GM18907 (cell line): Measurements from ENCODE around the gene FMN1.

Source experiments
- ATAC-seq: cut with Tn5 transposase; IDR thresholded peaks from one replicate; pipeline ENCODE4 v1.9.1; 2021; ENCODE audit warnings: mild to moderate bottlenecking, moderate library complexity; ENCODE audit not compliant: unreplicated experiment

FMN1 gene

DNA sequence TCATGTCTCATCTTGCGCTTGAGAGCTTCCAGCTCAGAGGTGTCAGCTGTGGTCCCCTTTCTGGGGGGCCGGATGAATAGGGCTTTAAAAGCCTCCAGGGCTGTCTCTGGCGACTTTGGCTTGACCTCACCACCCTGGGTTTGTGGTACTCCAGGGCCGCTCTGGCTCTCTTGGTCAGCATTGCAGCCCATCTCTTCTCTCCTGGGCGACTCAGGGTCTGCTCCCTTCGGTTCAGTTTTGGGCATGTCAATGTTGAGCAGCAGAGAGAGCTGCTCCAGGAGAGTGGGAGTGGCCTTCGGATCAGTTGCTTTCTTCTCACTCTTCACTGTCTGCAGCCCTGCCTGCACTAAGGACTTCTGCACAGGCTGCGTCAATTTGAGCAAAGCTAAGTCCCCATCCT lies 127.9 kb downstream of the FMN1 start:
- ATAC-seq: no peak

DNA sequence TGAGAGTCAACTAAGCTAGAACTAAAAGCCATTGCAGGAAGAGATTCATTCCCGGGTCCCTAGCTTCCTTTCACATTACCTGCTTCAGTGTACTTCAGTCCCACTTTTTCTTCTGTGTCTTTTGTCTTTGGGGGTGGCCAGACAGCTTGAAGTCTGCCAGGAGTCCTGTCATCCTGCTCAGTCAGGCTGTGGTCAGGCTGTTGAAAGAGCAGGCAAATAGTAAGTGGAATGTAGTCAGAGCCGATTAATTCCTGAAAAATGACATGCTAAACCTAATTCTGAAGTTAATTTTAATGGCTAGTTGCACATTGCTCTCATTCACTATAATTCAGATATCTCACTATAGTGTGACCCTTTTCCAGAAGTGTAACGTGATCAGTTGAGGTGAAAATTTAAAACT lies 129.6 kb downstream of the FMN1 start:
- no peak for ATAC-seq

DNA sequence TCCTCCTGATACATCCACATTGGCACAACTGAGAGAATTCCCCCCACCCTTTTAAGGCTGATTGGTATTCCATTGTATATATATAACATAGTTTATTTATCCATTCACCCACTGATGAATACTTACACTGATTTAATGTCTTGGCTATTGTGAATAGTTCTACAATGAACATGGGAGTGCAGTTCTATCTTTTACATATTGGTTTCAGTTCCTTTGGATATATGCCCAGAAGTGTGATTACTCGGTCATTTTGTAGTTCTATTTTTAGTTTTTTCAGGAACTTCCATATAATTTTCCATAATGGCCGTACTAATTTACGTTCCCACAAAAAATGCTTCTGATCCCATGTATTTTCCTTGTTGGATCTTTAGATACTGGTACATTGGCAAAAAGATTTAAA lies 135.3 kb downstream of the FMN1 start:
- no peak for ATAC-seq

DNA sequence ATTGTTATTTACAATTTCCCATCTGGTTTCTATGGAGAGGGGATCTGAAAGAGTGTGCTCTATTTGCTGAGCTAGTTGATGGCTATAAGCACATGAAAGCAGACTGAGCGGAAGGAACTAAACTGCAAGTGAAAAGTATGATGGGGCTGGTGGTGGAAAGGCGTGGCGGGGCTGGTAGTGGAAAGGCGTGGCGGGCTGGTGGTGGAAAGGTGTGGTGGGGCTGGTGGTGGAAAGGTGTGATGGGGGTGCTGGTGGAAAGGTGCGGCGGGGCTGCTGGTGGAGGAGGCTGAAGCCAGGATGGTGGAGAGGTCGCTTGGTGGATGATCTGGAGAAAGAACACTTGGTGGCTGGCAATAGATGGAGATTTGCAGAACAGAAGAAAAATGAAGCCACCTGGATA lies 136.7 kb downstream of the FMN1 start:
- no peak for ATAC-seq

DNA sequence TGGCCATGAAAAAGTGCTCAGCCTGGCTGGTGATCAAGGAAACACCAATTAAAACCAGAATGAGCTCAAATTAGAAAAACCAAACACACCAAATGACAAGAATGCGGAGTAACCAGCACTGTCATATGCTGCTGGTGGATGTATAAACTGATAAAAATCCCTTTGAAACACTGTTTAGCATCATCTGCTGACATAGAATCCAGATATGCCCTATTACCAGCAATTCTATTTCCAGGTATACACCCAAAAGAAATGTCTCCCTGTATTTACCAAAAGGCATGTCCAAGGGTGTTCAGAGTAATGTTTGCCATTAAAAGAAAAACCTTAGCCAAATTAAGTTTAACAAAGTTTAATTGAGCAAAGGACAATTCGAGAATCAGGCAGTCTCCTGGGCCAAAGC lies 138.6 kb downstream of the FMN1 start:
- no peak for ATAC-seq

DNA sequence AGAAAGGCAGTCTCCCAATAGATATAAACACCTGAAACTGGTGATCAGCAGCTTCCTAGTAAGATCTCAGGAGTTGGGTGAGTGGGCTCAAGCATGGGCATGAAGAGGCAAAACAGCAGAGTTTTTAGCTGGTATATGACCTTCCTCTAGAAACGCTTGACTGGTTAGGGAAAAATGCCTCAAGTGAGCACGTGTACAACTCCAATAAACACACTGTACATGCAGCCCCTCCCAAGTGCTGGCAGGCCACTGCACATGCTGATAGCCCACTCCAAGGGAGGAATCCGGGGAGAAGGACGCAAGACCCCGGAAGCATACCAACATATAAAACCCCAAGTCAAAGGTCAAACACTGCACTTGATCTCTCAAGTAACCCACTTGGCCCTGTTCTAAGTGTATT lies 143.0 kb downstream of the FMN1 start:
- ATAC-seq: no peak

DNA sequence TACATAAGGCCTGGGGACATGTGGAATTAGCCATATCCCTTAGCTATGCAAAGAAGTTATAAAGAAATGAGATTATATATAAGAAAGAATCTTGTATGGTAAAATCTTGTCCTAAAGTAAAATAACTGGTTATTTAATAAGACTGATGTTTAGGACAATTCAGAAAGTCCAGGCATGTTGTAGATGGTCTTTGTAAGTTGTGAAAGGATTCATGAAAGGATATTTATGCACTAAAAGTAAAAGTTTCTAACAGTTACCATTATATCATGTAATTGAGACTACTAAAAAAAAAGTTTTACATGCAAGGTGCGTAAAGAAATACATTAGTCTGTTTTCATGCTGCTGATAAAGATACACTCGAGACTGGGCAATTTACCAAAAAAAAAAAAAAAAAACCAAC lies 146.3 kb downstream of the FMN1 start:
- ATAC-seq: no peak

DNA sequence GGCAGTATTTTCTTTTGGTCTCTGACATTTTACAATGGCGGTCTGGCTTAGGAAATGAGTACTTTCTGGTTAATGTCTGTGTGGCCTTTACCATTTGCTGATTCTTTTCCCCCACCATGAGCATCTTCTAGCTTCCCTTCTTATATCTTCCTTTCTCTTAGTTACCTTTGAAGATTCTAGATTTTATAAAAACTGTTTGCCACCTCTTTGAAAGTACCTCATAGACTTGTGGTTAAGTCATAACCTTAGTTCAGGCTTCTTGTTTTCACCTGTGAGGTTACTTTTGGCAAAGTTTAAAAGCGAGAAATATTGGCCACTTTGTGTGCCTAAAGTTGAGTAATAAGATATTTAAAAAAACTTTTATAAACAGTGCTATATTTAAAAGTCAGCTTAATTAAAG lies 147.4 kb downstream of the FMN1 start:
- no peak for ATAC-seq

DNA sequence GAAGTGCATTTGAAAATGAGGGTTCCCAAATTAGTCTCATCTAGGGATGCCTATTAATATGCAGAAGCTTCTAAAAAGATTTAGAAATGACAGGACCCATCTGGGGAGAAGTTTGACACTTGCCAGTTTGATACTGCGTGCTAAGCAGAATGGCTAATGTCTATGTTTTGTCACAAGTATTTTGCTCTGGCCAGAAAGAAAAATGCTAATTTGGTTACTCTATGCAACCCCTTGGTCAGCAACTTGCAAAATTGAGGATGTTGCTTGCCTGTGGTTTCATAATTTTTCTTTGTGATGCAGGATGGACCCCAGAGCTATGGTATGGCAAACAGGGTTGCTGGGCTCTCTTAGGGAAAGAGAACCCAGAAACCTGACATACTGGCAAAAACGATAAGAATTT lies 148.2 kb downstream of the FMN1 start:
- no peak for ATAC-seq

DNA sequence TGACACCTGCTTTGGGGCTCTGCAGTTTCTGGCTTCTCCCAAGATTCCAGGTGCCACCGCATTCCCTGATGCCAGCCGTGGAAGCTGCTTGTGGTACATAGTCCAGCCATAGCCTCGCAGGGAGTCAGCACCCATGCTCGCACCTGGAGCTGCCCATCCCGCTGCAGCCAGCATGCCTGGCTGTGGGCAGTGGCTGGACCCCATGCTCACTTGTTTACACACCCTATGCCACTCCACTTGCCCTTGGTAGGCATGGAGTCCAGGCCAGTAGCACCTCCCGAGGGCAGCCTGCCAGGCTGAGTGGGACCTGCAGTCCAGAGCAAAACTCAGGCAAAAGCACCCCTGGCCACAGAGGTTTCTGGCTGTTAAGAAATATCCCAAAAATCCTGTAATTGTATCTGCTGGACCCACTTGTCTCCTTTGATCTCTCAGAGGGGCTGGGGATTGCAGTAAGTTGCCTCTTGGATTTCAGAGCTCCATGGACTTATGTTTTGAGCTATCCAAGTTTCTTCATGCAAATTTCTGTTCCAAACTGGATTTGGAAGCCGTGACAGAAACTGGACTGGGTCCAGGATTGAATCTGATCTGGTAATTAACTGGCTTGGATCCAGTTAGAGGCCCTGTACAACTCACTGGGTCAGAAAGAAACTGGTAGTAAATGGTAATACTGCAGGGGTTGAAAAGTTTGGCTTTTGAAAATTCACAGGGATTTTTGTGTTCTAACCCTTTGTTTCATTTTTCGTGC lies 149.3 kb downstream of the FMN1 start:
- no peak for ATAC-seq

DNA sequence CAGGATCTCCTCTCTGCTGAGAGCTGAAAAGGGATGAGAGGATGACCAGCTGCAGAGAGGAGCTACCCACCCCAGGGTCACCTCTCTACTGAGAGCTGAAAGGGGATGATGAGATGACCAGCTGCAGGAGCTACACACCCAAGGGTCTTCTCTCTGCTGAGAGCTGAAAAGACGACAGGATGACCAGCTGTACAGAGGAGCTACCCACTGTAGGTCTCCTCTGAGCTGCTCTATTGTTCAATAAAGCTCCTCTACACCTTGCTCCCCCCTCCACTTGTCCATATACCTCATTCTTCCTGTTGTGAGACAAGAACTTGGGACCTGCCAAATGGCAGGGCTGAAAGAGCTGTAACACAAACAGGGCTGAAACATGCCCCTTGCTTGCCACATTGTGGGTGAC lies 149.9 kb downstream of the FMN1 start:
- ATAC-seq: no peak

DNA sequence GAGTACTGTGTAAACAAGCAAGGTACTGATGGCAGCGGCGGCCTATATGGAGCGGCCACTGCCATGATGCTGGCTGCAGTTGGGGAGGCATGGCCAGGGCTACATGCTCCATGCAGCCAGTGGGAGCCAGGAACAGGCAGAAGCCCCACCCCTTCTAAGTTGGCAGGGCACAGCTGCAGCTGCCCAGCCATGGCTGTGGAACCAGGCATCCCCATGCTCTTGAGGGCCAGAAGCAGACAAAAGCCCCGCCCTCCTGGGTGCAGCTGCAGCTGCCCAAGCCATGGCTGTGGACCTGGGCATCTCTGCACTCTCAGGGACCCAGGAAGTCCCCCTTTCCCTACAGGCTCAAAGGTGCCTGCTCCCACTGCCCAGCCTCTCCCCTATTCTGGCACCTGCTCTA lies 150.9 kb downstream of the FMN1 start:
- no peak for ATAC-seq

DNA sequence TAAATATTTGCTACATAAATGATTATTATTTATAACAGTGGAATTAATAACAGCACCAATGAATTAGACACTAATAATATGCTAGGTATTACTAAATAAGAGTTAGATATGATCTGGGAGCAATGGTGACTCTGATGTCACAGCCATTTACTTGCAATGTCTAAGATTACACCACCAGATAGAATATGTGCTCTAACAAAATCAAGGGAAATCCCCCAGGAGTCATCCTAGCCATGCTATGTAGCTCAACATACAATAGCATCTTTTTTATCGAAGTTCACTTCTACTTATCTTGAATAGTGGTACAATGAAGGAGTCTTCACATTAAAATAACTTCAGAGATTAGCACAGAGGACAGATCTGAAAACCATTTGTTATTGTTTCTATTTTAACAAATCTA lies 154.0 kb downstream of the FMN1 start:
- no peak for ATAC-seq

DNA sequence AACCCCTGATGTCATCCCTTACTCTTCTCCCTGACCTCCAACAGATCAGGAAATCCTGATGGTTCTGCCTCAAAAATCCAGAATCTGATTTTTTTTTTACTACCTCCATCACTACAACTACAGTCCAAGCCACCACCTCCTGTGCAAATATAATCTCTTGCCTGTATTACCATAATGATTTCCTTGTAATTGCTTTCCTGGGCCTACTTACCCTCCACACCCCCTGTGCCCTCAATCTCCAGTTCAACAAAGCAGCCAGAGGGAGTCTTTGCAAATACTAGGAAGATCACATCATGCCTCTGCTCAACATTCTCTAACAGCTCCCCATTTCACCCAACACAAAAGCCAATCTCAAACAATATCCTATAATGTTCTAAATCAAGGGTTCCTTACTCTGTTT lies 159.9 kb downstream of the FMN1 start:
- no peak for ATAC-seq

DNA sequence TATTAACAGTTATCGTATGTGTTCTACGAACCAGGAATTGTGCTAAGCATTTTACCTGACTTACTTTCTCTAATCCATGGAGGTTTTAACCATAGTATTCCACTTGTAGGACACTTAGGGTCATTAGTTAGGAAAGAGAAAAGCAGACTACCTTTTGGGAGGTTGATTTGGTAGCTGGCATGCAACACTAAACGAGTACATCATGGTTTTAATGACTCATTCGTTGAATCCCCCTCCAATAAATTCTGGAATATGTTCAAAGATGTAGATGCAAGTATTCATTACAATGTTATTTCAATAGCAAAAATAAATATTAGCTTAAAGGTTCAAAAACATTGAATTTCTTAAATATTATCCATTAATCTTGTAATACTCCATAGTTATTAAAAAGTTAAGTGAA lies 162.5 kb downstream of the FMN1 start:
- no peak for ATAC-seq

DNA sequence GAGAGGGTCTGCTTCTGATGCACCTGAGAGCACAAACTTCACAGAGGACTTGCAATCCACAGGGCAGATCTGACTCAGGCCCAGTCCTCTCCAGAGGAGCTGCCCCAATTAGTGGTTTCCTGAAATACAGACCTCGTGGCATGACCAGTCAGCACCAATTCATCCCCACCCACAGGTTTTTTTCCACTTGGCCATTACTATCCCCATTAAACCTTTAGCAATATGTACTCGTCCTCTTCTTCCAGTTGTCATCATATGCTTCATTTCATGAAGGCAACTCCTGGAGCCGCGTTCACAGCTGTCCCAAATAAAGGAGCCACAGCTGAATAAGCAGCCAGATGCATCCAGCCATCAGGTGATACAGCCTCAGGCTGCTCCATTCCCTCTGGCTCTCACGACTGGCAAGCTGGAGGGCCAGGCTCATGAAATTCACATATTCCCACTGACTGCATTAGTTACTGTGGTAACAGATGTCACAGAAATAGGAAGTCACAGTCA lies 163.1 kb downstream of the FMN1 start:
- ATAC-seq: no peak

DNA sequence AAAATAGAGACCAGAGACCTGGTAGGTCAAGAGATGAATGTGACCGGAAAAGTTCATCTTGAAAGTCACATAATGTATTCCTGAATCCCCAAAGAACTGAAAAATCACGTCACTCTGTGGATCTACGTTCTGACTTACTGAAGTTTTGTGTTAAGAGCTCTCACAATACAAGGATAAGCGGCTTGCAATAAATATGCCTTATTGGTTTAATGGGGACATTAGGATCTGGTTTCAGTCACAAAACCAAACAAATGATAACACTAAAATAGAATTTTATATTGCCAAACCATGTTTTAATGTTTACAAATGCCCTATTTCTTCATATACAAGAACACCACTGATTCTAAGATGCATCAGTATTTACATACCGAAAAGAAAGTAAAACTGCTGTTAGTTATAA lies 164.2 kb downstream of the FMN1 start:
- ATAC-seq: no peak

DNA sequence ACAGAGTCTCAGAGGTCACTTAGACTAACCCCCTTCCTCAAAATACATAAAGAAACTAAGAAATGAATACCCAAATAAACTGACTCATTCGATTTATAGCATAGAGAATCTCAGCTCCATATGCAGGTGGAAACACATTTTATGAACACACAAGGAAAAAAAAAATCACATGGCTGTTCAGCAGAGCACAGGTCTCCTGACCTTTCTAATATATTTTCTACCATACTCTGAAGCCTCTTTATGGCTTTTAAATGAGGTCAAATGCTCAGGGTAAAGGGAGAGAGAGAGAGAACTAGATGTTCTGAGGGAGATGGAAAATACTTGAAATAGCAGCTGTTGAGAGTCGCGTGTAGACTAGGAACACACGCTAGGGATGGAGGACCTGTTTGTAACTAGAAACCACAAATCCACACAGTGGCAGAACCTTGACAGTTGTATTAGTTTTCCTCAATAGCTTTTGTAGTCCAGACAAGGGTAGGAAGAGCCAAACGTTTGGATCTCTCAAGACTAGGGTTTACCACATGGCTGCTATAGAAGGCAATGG lies 165.3 kb downstream of the FMN1 start:
- ATAC-seq: no peak

DNA sequence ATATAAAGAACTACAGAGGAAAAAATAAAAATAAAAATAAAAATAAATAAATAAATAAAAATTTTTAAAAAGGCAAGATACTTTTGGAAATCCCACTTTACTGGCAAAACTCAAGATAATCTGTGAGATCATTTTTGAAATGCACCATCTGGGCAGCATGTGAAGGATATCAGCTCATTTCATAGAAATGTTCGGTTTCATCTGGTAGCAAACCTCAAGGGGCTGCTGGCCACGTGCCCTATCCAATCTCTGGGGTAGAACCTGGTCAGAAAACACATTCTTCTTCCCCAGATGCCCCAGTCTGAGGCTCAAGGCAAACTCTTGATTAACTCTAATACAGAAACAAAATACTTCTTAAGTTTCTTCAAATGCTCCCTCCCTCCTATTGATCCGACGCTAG lies 166.0 kb downstream of the FMN1 start:
- ATAC-seq: no peak

DNA sequence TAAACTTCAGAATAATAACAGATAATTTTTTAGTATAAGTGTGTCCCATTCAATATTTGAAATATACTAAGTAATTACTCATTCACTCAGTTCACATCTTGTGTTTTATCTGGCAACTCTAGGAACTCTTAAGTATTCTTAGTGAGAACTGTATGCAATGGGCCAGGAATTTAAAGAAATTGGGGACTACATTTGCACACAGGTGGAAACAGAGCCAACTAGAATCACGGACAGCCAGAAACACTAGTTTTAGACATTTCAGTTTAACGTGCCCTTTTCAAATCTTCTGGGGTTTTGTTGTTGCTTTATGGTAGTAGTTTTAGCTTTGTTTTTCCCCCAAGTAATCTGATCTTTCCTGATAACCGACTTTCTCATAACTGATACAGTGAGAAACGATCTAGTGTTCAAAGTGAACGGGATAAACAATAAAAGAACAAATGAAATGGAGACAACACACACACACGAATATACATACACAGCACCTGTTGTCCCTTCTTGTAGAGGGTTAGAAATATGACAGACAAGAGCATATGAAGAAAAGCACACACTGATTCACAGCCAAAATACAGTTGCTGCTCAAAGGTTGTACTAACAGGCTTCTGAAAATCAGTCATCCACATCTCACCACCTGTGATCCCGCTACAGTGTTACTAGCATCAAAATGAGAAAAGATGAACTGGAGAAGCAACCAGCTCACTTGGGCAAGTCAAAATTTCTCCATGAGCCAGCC lies 167.0 kb downstream of the FMN1 start:
- no peak for ATAC-seq

DNA sequence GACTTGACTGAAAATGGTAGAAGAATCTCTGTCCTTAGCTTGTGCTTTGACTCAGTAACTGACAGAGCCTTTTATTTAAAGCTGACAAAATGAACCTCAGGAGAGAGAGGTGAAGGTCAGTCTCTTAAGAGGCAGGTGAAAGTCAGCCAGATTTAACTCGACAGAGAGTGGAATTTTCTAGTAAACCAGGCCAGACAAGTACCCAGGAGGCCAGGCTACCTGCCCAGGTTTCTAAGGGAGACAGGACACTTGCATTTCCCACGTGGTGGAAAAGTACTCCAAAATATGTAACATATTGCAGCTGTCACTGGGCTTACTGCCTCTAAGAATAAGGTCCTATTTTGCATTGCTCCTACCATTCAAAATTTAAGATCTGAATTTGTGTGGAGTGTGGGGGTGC lies 167.9 kb downstream of the FMN1 start:
- no peak for ATAC-seq

DNA sequence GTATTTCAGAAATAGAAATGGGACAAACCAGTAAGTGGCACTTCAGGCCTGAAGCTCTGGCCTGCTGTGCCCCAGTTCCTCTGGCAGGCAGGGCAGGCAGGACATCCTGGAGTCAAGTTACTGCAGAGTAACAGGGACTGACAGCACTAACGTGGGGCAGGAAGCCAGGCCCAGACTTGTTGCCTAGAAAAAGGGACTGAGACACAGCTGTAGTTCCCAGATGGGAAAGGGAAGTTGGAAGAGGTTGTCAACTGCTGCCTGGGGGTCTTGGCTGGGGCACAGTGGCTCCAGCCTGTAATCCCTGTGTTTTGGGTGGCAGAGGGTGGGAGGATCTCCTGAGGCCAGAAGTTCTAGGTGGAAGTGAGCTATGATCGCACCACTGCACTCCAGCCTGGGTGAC lies 171.9 kb downstream of the FMN1 start:
- no peak for ATAC-seq
